K562 (cell line): ENCODE measurements around the gene ABHD1. TPM values are rescaled to one million over a fixed set of nuclear protein-coding genes. Genes with fewer than 3 reads are reported as not detected.

ENCODE experiments used
- CBFA2T2 ChIP-seq: fragments of 450-650 bp; conservative IDR thresholded peaks from 2 replicates; pipeline ENCODE4 v1.6.1; 2017; ENCODE audit warnings: mild to moderate bottlenecking
- CREM ChIP-seq: IDR thresholded peaks from 2 replicates; pipeline ENCODE4 v1.6.1; 2014; ENCODE audit warnings: antibody characterized with exemption, low read depth
- FOXM1 ChIP-seq, 2 experiments: fragments of 450-650 bp in 1 of 2; sonication (generic) in 1 of 2; formaldehyde crosslinking in 1 of 2; IDR thresholded peaks; 2 replicates each; pipeline versions ENCODE4 v1.6.1 to v1.9.0; 2017 to 2022; ENCODE audit warnings: low read depth in 2 of 2, mild to moderate bottlenecking in 2 of 2, missing genetic modification reagents in 1 of 2, moderate library complexity in 1 of 2
- JUND ChIP-seq, 2 experiments: IDR thresholded peaks; 2 replicates in 1 of 2; 3 replicates in 1 of 2; pipeline ENCODE4 v1.6.1; 2011; ENCODE audit warnings: borderline replicate concordance in 2 of 2, low read depth in 2 of 2, low read length in 2 of 2, improper control_type of control experiment in 1 of 2, missing biosample characterization in 1 of 2, missing genetic modification characterization in 1 of 2, missing genetic modification reagents in 1 of 2
- LEF1 ChIP-seq: fragments of 450-650 bp; IDR thresholded peaks from 2 replicates; pipeline ENCODE4 v1.6.1; 2016; ENCODE audit warnings: mild to moderate bottlenecking
- MTA3 ChIP-seq: fragments of 450-650 bp; formaldehyde crosslinking; IDR thresholded peaks from 2 replicates; pipeline ENCODE4 v1.6.1; 2017; ENCODE audit warnings: mild to moderate bottlenecking, borderline replicate concordance
- POLR2G ChIP-seq: fragments of 200-400 bp; formaldehyde crosslinking; IDR thresholded peaks from 2 replicates; pipeline ENCODE4 v1.6.1; 2017; ENCODE audit warnings: low read depth, mild to moderate bottlenecking, antibody characterized with exemption, low read length, moderate library complexity
- RBM22 ChIP-seq: fragments of 200-400 bp; formaldehyde crosslinking; IDR thresholded peaks from 2 replicates; pipeline ENCODE4 v1.6.1; 2018; ENCODE audit warnings: low read length, low read depth; ENCODE audit not compliant: poor library complexity, severe bottlenecking
- TEAD4 ChIP-seq, 2 experiments: sonication (generic) in 1 of 2; formaldehyde crosslinking in 1 of 2; IDR thresholded peaks; 2 replicates each; pipeline versions ENCODE4 v1.6.1 to v1.8.0; 2012 to 2022; ENCODE audit warnings: borderline replicate concordance in 1 of 2, inconsistent platforms in 1 of 2, low read length in 1 of 2, mild to moderate bottlenecking in 1 of 2, missing genetic modification reagents in 1 of 2
- ZKSCAN1 ChIP-seq: fragments of 150-350 bp; IDR thresholded peaks from 2 replicates; pipeline ENCODE4 v1.6.1; 2016; ENCODE audit warnings: low read depth, low read length
- ZNF75A ChIP-seq: fragments of 450-650 bp; formaldehyde crosslinking; IDR thresholded peaks from 2 replicates; pipeline ENCODE4 v1.4.0; 2020; ENCODE audit warnings: mild to moderate bottlenecking
- polyA plus RNA-seq, 8 experiments: library from polyadenylated mRNA; depleted of rRNA in 4 of 8; stranded (reverse) in 5 of 8; unstranded in 3 of 8; fragments of >200 nt; fragmentation: Nextera tagmentation in 2 of 8; fragmentation: Illumina TruSeq in 1 of 8; extraction: Ambion mirVana in 2 of 8; extraction: Trizol in 1 of 8; gene quantifications; 2 replicates each; pipeline versions ENCODE4 v1.2.1 to v1.2.3, GENCODE V29; 2011 to 2014; ENCODE audit warnings: inconsistent platforms in 1 of 8, missing spikeins in 1 of 8
- total RNA-seq, 7 experiments: library from RNA; depleted of rRNA in 6 of 7; stranded (reverse); fragments of >200 nt in 6 of 7; fragmentation: Illumina TruSeq in 2 of 7; extraction: Trizol in 2 of 7; gene quantifications; 2 replicates each; pipeline versions ENCODE4 v1.2.1 to v1.2.3, GENCODE V29; 2011 to 2021; ENCODE audit warnings: low replicate concordance in 1 of 7
- TF ChIP-seq, protein P1 (sequence below), 3 experiments: fragments of 200-800 bp in 1 of 3; fragments of 250-450 bp in 1 of 3; fragments of 450-650 bp in 1 of 3; sonication (Bioruptor Pico) in 1 of 3; sonication (Bioruptor generic) in 1 of 3; formaldehyde crosslinking in 1 of 3; IDR thresholded peaks; 2 replicates each; pipeline versions ENCODE4 v1.6.1 to v1.8.0; 2016 to 2022; ENCODE audit warnings: mild to moderate bottlenecking in 2 of 3, missing genetic modification characterization in 2 of 3, missing compliant biosample characterization in 1 of 3, moderate library complexity in 1 of 3
- TF ChIP-seq, protein P2 (sequence below): sonication (generic); formaldehyde crosslinking; IDR thresholded peaks from 2 replicates; pipeline ENCODE4 v1.8.0; 2023; ENCODE audit warnings: missing genetic modification reagents, mild to moderate bottlenecking, borderline replicate concordance
- TF ChIP-seq, protein P3 (sequence below): sonication (generic); formaldehyde crosslinking; IDR thresholded peaks from 2 replicates; pipeline ENCODE4 v1.8.0; 2023; ENCODE audit warnings: mild to moderate bottlenecking, missing genetic modification reagents

ABHD1 gene
- total and polyA plus RNA-seq, 9 of the 15 experiments (the other 6 are each of a cell fraction or from before 2014, with no cell fraction given), result 0.10 to 0.16 (median 0.11) TPM; not detected in 5

GRCh38 chr2:27086090-27086723, 37.4 kb upstream of the ABHD1 start (continued):
- TF ChIP-seq, protein P1, sequence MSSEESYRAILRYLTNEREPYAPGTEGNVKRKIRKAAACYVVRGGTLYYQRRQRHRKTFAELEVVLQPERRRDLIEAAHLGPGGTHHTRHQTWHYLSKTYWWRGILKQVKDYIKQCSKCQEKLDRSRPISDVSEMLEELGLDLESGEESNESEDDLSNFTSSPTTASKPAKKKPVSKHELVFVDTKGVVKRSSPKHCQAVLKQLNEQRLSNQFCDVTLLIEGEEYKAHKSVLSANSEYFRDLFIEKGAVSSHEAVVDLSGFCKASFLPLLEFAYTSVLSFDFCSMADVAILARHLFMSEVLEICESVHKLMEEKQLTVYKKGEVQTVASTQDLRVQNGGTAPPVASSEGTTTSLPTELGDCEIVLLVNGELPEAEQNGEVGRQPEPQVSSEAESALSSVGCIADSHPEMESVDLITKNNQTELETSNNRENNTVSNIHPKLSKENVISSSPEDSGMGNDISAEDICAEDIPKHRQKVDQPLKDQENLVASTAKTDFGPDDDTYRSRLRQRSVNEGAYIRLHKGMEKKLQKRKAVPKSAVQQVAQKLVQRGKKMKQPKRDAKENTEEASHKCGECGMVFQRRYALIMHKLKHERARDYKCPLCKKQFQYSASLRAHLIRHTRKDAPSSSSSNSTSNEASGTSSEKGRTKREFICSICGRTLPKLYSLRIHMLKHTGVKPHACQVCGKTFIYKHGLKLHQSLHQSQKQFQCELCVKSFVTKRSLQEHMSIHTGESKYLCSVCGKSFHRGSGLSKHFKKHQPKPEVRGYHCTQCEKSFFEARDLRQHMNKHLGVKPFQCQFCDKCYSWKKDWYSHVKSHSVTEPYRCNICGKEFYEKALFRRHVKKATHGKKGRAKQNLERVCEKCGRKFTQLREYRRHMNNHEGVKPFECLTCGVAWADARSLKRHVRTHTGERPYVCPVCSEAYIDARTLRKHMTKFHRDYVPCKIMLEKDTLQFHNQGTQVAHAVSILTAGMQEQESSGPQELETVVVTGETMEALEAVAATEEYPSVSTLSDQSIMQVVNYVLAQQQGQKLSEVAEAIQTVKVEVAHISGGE (CRISPR knock-in tag; IDR thresholded peaks at IDR 0.05), result 0 out of 6 replicates have a peak, but pooled peaks of 1 of the 3 experiments have one; percentile 39
- TF ChIP-seq CBFA2T2 (no peak), TEAD4 (IDR thresholded peaks at IDR 0.05; ENCODE audit: low read length) (no peak), TEAD4 (CRISPR knock-in tag; IDR thresholded peaks at IDR 0.05; ENCODE audit: borderline replicate concordance) (no peak), JUND (IDR thresholded peaks at IDR 0.05; ENCODE audit: borderline replicate concordance, low read depth, low read length) (peak; percentile 62), JUND (tag; IDR thresholded peaks at IDR 0.05; ENCODE audit: borderline replicate concordance, low read depth, low read length) (no peak; the same call in 2 of the 3 replicates), MTA3 (no peak; the same call in 1 of the 2 replicates), ZNF75A (CRISPR knock-in tag) (no peak), RBM22 (peak; percentile 33), CREM (peak; percentile 93), FOXM1 (IDR thresholded peaks at IDR 0.05; ENCODE audit: low read depth) (no peak), FOXM1 (CRISPR knock-in tag; IDR thresholded peaks at IDR 0.05; ENCODE audit: low read depth) (no peak), LEF1 (no peak), ZKSCAN1 (0 out of 2 replicates have a peak, but pooled peaks have one; percentile 51), POLR2G (peak; percentile 80)
- TF ChIP-seq, protein P2, sequence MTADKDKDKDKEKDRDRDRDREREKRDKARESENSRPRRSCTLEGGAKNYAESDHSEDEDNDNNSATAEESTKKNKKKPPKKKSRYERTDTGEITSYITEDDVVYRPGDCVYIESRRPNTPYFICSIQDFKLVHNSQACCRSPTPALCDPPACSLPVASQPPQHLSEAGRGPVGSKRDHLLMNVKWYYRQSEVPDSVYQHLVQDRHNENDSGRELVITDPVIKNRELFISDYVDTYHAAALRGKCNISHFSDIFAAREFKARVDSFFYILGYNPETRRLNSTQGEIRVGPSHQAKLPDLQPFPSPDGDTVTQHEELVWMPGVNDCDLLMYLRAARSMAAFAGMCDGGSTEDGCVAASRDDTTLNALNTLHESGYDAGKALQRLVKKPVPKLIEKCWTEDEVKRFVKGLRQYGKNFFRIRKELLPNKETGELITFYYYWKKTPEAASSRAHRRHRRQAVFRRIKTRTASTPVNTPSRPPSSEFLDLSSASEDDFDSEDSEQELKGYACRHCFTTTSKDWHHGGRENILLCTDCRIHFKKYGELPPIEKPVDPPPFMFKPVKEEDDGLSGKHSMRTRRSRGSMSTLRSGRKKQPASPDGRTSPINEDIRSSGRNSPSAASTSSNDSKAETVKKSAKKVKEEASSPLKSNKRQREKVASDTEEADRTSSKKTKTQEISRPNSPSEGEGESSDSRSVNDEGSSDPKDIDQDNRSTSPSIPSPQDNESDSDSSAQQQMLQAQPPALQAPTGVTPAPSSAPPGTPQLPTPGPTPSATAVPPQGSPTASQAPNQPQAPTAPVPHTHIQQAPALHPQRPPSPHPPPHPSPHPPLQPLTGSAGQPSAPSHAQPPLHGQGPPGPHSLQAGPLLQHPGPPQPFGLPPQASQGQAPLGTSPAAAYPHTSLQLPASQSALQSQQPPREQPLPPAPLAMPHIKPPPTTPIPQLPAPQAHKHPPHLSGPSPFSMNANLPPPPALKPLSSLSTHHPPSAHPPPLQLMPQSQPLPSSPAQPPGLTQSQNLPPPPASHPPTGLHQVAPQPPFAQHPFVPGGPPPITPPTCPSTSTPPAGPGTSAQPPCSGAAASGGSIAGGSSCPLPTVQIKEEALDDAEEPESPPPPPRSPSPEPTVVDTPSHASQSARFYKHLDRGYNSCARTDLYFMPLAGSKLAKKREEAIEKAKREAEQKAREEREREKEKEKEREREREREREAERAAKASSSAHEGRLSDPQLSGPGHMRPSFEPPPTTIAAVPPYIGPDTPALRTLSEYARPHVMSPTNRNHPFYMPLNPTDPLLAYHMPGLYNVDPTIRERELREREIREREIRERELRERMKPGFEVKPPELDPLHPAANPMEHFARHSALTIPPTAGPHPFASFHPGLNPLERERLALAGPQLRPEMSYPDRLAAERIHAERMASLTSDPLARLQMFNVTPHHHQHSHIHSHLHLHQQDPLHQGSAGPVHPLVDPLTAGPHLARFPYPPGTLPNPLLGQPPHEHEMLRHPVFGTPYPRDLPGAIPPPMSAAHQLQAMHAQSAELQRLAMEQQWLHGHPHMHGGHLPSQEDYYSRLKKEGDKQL (CRISPR knock-in tag), result no peak
- TF ChIP-seq, protein P3, sequence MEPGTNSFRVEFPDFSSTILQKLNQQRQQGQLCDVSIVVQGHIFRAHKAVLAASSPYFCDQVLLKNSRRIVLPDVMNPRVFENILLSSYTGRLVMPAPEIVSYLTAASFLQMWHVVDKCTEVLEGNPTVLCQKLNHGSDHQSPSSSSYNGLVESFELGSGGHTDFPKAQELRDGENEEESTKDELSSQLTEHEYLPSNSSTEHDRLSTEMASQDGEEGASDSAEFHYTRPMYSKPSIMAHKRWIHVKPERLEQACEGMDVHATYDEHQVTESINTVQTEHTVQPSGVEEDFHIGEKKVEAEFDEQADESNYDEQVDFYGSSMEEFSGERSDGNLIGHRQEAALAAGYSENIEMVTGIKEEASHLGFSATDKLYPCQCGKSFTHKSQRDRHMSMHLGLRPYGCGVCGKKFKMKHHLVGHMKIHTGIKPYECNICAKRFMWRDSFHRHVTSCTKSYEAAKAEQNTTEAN, result no peak
